Stomach (tissue), 4 donors: ENCODE data around the gene EMX1.

ENCODE experiments used
- POLR2A ChIP-seq, 4 donors: fragments of 450-650 bp; IDR thresholded peaks; one replicate each; pipeline ENCODE4 v1.6.1; 2016; ENCODE audit warnings: antibody characterized with exemption in 4 of 4, control low read depth in 2 of 4, mild to moderate bottlenecking in 1 of 4, moderate library complexity in 1 of 4
- TF ChIP-seq, protein P1 (sequence below), 7 experiments: fragments of 450-650 bp in 4 of 7; fragments of 200-600 bp in 3 of 7; sonication (generic) in 3 of 7; IDR thresholded peaks; one replicate each; pipeline ENCODE4 v1.5.1; 2016 to 2019; ENCODE audit warnings: antibody characterized with exemption in 7 of 7, control low read depth in 2 of 7, mild to moderate bottlenecking in 1 of 7

DNA sequence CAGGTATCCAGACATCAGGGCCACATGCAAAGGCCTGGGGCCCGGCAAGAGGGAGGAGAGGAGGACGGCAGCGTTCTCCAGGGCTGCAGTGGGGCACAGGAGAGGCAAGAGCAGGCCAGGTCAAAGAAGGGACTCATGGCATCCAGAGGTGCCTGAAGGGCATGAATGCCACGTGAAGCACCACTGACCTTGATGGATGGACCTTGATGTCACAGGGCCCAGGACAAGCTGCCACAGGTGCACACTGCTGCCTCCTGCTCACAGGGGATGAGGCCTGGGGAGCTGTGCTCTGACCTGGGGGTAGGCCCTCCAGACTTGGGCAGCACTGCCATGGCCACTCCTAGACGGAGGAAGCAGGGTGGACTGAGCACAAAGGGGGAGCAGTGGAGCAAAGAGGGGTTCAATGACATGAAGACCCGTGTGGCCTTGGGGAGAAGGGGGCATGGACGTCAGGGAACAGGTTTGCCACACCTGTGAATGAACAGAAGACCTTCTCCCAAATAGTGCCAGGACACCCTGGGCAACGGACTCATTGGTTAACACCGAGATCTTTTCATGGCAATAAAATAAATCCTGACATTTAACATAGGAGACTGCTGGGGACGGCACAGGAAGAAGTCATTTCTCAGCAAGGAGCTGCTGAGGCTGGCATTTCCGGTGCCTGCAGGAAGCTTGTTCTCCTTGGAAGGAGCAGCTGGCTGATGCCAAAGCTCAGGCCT is 65.6 kb downstream of the EMX1 start:
- no peak for TF ChIP-seq POLR2A (IDR thresholded peaks at IDR 0.05)
- TF ChIP-seq, protein P1, sequence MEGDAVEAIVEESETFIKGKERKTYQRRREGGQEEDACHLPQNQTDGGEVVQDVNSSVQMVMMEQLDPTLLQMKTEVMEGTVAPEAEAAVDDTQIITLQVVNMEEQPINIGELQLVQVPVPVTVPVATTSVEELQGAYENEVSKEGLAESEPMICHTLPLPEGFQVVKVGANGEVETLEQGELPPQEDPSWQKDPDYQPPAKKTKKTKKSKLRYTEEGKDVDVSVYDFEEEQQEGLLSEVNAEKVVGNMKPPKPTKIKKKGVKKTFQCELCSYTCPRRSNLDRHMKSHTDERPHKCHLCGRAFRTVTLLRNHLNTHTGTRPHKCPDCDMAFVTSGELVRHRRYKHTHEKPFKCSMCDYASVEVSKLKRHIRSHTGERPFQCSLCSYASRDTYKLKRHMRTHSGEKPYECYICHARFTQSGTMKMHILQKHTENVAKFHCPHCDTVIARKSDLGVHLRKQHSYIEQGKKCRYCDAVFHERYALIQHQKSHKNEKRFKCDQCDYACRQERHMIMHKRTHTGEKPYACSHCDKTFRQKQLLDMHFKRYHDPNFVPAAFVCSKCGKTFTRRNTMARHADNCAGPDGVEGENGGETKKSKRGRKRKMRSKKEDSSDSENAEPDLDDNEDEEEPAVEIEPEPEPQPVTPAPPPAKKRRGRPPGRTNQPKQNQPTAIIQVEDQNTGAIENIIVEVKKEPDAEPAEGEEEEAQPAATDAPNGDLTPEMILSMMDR (IDR thresholded peaks at IDR 0.05), result no peak
